GM23248 (cell line): ENCODE measurements around the gene HEATR5B. TPM values are rescaled to one million over a fixed set of nuclear protein-coding genes. Genes with fewer than 3 reads are reported as not detected.

Experiments used
- DNase-seq: peaks from one replicate; pipeline ENCODE4 v3.0.0-alpha.2; 2015
- H2AFZ ChIP-seq: fragments of 200-600 bp; sonication (generic); 2 replicates; pipeline ENCODE4 v1.6.1; 2016; ENCODE audit warnings: antibody characterized with exemption
- H3F3A ChIP-seq: fragments of 200-600 bp; sonication (generic); 2 replicates; pipeline ENCODE4 v1.6.1; 2016; ENCODE audit warnings: mild to moderate bottlenecking, antibody characterized with exemption, mixed run types; ENCODE audit not compliant: insufficient read depth
- H3K27ac ChIP-seq: fragments of 200-600 bp; sonication (generic); 2 replicates; pipeline ENCODE4 v1.5.1; 2016; ENCODE audit warnings: mild to moderate bottlenecking
- H3K27me3 ChIP-seq: fragments of 200-600 bp; sonication (generic); replicated peaks from 2 replicates; pipeline ENCODE4 v1.6.1; 2016; ENCODE audit warnings: mild to moderate bottlenecking; ENCODE audit not compliant: insufficient read depth
- H3K36me3 ChIP-seq: fragments of 200-600 bp; sonication (generic); 2 replicates; pipeline ENCODE4 v1.6.1; 2016; ENCODE audit warnings: low read depth, mild to moderate bottlenecking
- H3K4me1 ChIP-seq: fragments of 200-600 bp; sonication (generic); 2 replicates; pipeline ENCODE4 v1.6.1; 2016; ENCODE audit warnings: mild to moderate bottlenecking; ENCODE audit not compliant: insufficient read depth
- H3K4me2 ChIP-seq: fragments of 200-600 bp; sonication (generic); one replicate; pipeline ENCODE4 v1.6.1; 2016; ENCODE audit warnings: mild to moderate bottlenecking; ENCODE audit not compliant: unreplicated experiment
- H3K4me3 ChIP-seq: fragments of 200-600 bp; sonication (generic); 2 replicates; pipeline ENCODE4 v1.5.1; 2016; ENCODE audit warnings: mild to moderate bottlenecking
- H3K79me2 ChIP-seq: fragments of 200-600 bp; sonication (generic); 2 replicates; pipeline ENCODE4 v1.6.1; 2016; ENCODE audit warnings: mild to moderate bottlenecking; ENCODE audit not compliant: insufficient read depth
- H3K9ac ChIP-seq: fragments of 200-600 bp; sonication (generic); 2 replicates; pipeline ENCODE4 v1.6.1; 2016; ENCODE audit warnings: mild to moderate bottlenecking
- H3K9me2 ChIP-seq: fragments of 200-600 bp; sonication (generic); 2 replicates; pipeline ENCODE4 v1.6.1; 2016; ENCODE audit warnings: mixed run types, mild to moderate bottlenecking, moderate library complexity; ENCODE audit not compliant: insufficient read depth
- H3K9me3 ChIP-seq: fragments of 200-600 bp; sonication (generic); one replicate; pipeline ENCODE4 v1.6.1; 2017; ENCODE audit warnings: low read depth
- H4K20me1 ChIP-seq: fragments of 200-600 bp; sonication (generic); 2 replicates; pipeline ENCODE4 v1.6.0; 2016; ENCODE audit not compliant: insufficient read depth
- EZH2 ChIP-seq: fragments of 200-600 bp; sonication (generic); IDR thresholded peaks from 2 replicates; pipeline ENCODE4 v1.6.1; 2018; ENCODE audit warnings: antibody characterized with exemption, mild to moderate bottlenecking; ENCODE audit not compliant: insufficient read depth, poor library complexity, severe bottlenecking
- EZH2phosphoT487 ChIP-seq: fragments of 200-600 bp; sonication (generic); IDR thresholded peaks from 2 replicates; pipeline ENCODE4 v1.6.1; 2018; ENCODE audit warnings: antibody characterized with exemption, moderate library complexity, mild to moderate bottlenecking, low read depth; ENCODE audit not compliant: insufficient read depth
- WGBS, 2 experiments: methylation state at CpG; one replicate each; pipeline ENCODE4 v1.1.6; 2015 to 2017; ENCODE audit warnings: low lambda C conversion rate in 2 of 2, low coverage in 1 of 2; ENCODE audit errors: missing lambda C conversion rate in 2 of 2; 5-methylcytosine and 5-hydroxymethylcytosine counted together
- in situ Hi-C: fragments of 300-500 bp; cut with MboI; formaldehyde crosslinking; loops from 2 replicates; pipeline ENCODE4 v1.15.0; 2020
- polyA plus RNA-seq: library from polyadenylated mRNA; unstranded; fragments of >200 nt; fragmentation: Nextera tagmentation; extraction: Ambion mirVana; gene quantifications from 2 replicates; pipeline ENCODE4 v1.2.1, GENCODE V29; 2016
- total RNA-seq: library from RNA; depleted of rRNA; stranded (reverse); fragments of >200 nt; shearing (Covaris generic); gene quantifications from 2 replicates; pipeline ENCODE4 v1.2.3, GENCODE V29; 2014

HEATR5B gene
- total and polyA plus RNA-seq, 2 experiments from 2014 or later: 5.3 to 17.0 TPM

DNA sequence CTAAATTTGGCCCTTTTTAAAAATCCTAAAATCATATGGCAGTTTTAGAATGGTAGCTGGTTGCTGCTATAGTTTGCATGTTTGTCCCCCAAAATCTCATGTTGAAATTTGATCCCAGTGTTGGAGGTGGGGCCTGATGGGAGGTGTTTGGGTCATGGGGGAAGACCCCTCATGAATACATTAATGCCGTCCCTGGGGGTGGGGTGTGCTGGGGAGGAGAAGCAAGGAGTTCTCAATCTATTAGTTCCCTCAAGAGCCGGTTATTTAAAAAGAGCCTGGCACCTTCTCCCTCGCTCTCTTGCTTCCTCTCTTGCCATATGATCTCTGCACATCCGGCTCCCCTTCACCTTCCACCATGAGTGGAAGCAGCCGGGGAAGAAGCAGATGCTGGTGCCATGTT, 21.0 kb upstream of the HEATR5B start:
- in situ Hi-C loops: no loop called here
- H3K79me2 ChIP-seq: no peaks in the 10 kb centered on the region
- no peak overlapping the region for H2AFZ ChIP-seq
- H3K4me1 ChIP-seq: peaks cover 15% of the 10 kb centered on the region
- no peak overlapping the region for H3K27ac ChIP-seq
- H4K20me1 ChIP-seq: no peaks in the 10 kb centered on the region
- H3K9me2 ChIP-seq: no peaks in the 10 kb centered on the region
- no peak overlapping the region for H3K4me2 ChIP-seq
- no peak for DNase-seq
- no peak overlapping the region for H3K9ac ChIP-seq
- 76 to 81% methylated on average over 5 of the region's 5 CpGs for WGBS, 2 experiments
- H3K27me3 ChIP-seq: no peaks in the 10 kb centered on the region
- H3K9me3 ChIP-seq: no peaks in the 10 kb centered on the region
- H3K4me3 ChIP-seq: no peak overlapping the region
- peaks cover 27% of the 10 kb centered on the region for H3F3A ChIP-seq
- TF ChIP-seq EZH2phosphoT487 (no peak), EZH2 (no peak)
- peaks cover 45% of the 10 kb centered on the region for H3K36me3 ChIP-seq

DNA sequence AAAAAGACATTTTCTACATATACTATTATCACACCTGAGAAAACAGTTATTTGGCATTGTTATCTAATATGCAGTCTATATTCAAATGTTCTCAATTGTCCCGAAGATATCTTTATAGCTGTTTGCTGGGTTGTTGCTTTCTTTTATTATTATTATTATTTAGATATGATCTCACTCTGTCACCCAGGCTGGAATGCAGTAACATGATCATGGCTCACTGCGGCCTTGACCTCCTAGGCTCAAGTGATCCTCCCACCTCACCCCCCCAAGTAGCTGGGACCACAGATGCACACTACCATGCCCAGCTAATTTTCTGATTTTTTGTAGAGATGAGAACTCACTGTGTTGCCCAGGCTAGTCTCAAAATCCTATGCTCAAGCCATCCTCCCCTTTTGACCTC, 20.0 kb upstream of the HEATR5B start:
- TF ChIP-seq EZH2phosphoT487: no peak
- TF ChIP-seq EZH2: no peak
- Histone ChIP-seq H3K27ac (peak overlapping the region; percentile 26; the same call in 1 of the 2 replicates), H2AFZ (no peak overlapping the region), H3K9ac (no peak overlapping the region), H3K4me3 (no peak overlapping the region), H3K9me3 (no peaks in the 10 kb centered on the region), H3K9me2 (no peaks in the 10 kb centered on the region), H3K36me3 (peaks cover 48% of the 10 kb centered on the region), H3K4me2 (no peak overlapping the region), H3K79me2 (no peaks in the 10 kb centered on the region), H3F3A (peaks cover 27% of the 10 kb centered on the region), H3K4me1 (peaks cover 15% of the 10 kb centered on the region), H4K20me1 (no peaks in the 10 kb centered on the region), H3K27me3 (no peaks in the 10 kb centered on the region)
- WGBS, 2 experiments: 94 to 99% methylated on average over 2 of the region's 2 CpGs
- in situ Hi-C loops: no loop called here
- no peak for DNase-seq

DNA sequence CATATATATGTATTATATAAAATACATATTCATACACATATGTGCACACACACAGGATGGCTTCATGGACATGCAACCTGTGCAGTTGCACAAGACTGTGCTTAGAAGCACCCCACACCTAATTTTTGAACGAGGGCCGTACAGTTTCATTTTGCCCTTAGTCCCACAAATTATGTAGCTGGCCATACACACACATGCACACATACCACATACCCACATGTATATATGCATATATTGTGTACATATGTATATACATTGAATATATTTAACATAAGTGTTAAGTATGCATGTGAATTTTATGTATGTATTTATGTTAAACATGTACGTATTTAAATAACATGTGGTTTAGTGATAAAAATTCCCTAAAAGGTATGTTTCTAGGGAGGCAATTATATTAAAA, 18.4 kb upstream of the HEATR5B start:
- H3K9me3 ChIP-seq: no peaks in the 10 kb centered on the region
- TF ChIP-seq EZH2phosphoT487: no peak
- TF ChIP-seq EZH2: no peak
- WGBS, 2 experiments: 80 to 89% methylated on average over 3 of the region's 3 CpGs
- no peak overlapping the region for H3K9ac ChIP-seq
- H3K4me1 ChIP-seq: peaks cover 15% of the 10 kb centered on the region
- H3K9me2 ChIP-seq: no peaks in the 10 kb centered on the region
- H3K27ac ChIP-seq: no peak overlapping the region
- no peak overlapping the region for H3K4me3 ChIP-seq
- no peaks in the 10 kb centered on the region for H4K20me1 ChIP-seq
- H3K79me2 ChIP-seq: no peaks in the 10 kb centered on the region
- H3K27me3 ChIP-seq: no peaks in the 10 kb centered on the region
- no peak overlapping the region for H3K4me2 ChIP-seq
- no peak overlapping the region for H2AFZ ChIP-seq
- peaks cover 36% of the 10 kb centered on the region for H3K36me3 ChIP-seq
- in situ Hi-C loops: no loop called here
- H3F3A ChIP-seq: peaks cover 27% of the 10 kb centered on the region
- no peak for DNase-seq

DNA sequence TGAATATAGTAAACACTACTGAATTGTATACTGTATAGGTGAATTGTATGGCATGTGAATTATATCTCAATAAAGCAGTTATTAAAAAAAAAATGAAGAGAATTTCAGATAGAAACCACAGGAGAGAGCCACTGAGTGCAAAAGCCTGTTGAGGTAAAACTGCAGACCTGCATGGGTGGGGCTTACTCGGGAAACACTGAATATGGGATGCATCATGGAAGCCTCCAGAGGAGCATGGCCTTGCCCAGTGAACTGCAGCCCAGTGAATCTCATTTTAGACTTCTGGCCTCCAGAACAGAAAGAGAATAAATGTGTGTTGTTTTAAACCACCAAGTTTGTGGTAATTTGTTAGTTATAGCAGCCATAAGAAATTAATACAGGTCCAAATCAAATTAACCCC, 15.9 kb upstream of the HEATR5B start:
- Histone ChIP-seq H3K36me3 (peaks cover 23% of the 10 kb centered on the region), H3K27ac (no peak overlapping the region), H3K9ac (no peak overlapping the region), H3F3A (peaks cover 17% of the 10 kb centered on the region), H2AFZ (no peak overlapping the region), H4K20me1 (no peaks in the 10 kb centered on the region), H3K4me3 (no peak overlapping the region), H3K9me2 (no peaks in the 10 kb centered on the region), H3K27me3 (no peaks in the 10 kb centered on the region), H3K4me1 (peaks cover 15% of the 10 kb centered on the region), H3K79me2 (no peaks in the 10 kb centered on the region), H3K9me3 (no peaks in the 10 kb centered on the region), H3K4me2 (no peak overlapping the region)
- WGBS, 2 experiments: 7 to 13% methylated on average over 1 of the region's 1 CpG
- in situ Hi-C loops: no loop called here
- no peak for DNase-seq
- TF ChIP-seq EZH2phosphoT487 (no peak), EZH2 (no peak)

DNA sequence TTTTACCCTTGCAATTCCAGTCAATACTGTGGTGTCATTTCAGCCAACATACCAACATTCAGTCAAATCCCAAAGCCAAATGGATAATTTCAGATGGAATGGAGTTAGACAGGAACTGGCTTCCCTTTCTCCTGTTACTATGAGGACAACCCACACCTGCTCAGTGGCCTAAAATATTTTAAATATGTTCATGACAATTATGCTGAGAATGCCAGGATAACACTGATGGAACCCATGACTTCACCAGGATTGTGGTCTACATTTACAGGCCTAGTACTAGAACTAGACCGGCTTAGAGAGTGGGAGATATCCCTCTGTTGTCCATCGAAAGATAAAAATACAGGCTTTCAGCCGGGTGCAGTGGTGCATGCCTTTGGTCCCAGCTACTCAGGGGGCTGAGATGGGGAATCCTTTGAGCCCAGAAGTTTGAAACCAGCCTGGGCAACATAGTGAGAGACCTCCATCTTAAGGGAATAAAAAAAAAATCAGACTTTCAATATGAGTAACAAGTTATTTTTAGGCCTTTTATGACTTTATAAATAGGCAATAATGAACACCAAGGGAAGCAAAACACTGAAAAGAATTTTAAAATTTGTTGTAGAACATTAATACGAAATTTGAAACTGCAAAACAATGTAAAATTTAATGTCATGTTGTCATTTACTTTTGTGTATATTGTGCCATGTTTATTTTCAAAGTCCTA, 14.4 kb upstream of the HEATR5B start:
- no peak overlapping the region for H2AFZ ChIP-seq
- H3K27me3 ChIP-seq: no peaks in the 10 kb centered on the region
- no peak overlapping the region for H3K27ac ChIP-seq
- no peaks in the 10 kb centered on the region for H3K79me2 ChIP-seq
- no peak for TF ChIP-seq EZH2phosphoT487
- no peak for TF ChIP-seq EZH2
- H3K4me1 ChIP-seq: peaks cover 5% of the 10 kb centered on the region
- H3K36me3 ChIP-seq: peaks cover 35% of the 10 kb centered on the region
- H3K4me2 ChIP-seq: no peak overlapping the region
- H4K20me1 ChIP-seq: no peaks in the 10 kb centered on the region
- H3K4me3 ChIP-seq: no peak overlapping the region
- no peak overlapping the region for H3K9ac ChIP-seq
- 83 to 87% methylated on average over 4 of the region's 4 CpGs for WGBS, 2 experiments
- DNase-seq: no peak
- no peaks in the 10 kb centered on the region for H3K9me3 ChIP-seq
- peaks cover 2% of the 10 kb centered on the region; the same call in 1 of the 2 replicates for H3F3A ChIP-seq
- in situ Hi-C loops: no loop called here
- no peaks in the 10 kb centered on the region for H3K9me2 ChIP-seq
